Glomerular visceral epithelial cell (primary cell): ENCODE results near the gene HDC.

Experiments used
- DNase-seq: peaks from one replicate; pipeline ENCODE4 v3.0.0-alpha.2; 2016; ENCODE audit errors: extremely low spot score

HDC gene

GRCh38 chr15:50252556-50252955, 13.0 kb downstream of the HDC start:
- DNase-seq, result no peak

GRCh38 chr15:50251638-50252182, 13.8 kb downstream of the HDC start:
- peak; percentile 7 for DNase-seq

- no peak for DNase-seq
Measured at GRCh38 chr15:50250760-50251394, 14.6 kb downstream of the HDC start.

GRCh38 chr15:50249704-50250103, 15.8 kb downstream of the HDC start:
- DNase-seq, result no peak

GRCh38 chr15:50248994-50249582, 16.4 kb downstream of the HDC start:
- DNase-seq, result no peak

GRCh38 chr15:50247819-50248655, 17.5 kb downstream of the HDC start:
- DNase-seq, result no peak

GRCh38 chr15:50246631-50247030, 18.9 kb downstream of the HDC start:
- DNase-seq, result no peak

GRCh38 chr15:50244959-50245624, 20.4 kb downstream of the HDC start:
- DNase-seq, result no peak

GRCh38 chr15:50244153-50244552, 21.4 kb downstream of the HDC start:
- DNase-seq, result no peak

- DNase-seq, result no peak
Measured at GRCh38 chr15:50241684-50242450, 23.7 kb downstream of the HDC start.

- no peak for DNase-seq
Measured at GRCh38 chr15:50238255-50238654, 27.3 kb downstream of the HDC start.

- no peak for DNase-seq
Measured at GRCh38 chr15:50236433-50236832, 29.1 kb downstream of the HDC start.

- DNase-seq, result no peak
Measured at GRCh38 chr15:50235794-50236193, 29.7 kb downstream of the HDC start.

- no peak for DNase-seq
Measured at GRCh38 chr15:50234764-50235163, 30.8 kb downstream of the HDC start.

GRCh38 chr15:50233192-50233736, 32.3 kb downstream of the HDC start:
- DNase-seq, result no peak

GRCh38 chr15:50232791-50233190, 32.7 kb downstream of the HDC start:
- no peak for DNase-seq

GRCh38 chr15:50231761-50232160, 33.8 kb downstream of the HDC start:
- no peak for DNase-seq

- peak; percentile 22 for DNase-seq
Measured at GRCh38 chr15:50229336-50229735, 36.2 kb downstream of the HDC start.

- no peak for DNase-seq
Measured at GRCh38 chr15:50228866-50229265, 36.7 kb downstream of the HDC start.

- DNase-seq, result peak; percentile 42
Measured at GRCh38 chr15:50227076-50227475, 38.5 kb downstream of the HDC start.

- DNase-seq, result no peak
Measured at GRCh38 chr15:50225938-50226337, 39.6 kb downstream of the HDC start.
